T-helper 2 cell treated with Interferon-gamma antibody and Interleukin-4, amounts not matched to agents 5 μg/mL and 100 μg/mL, for 36 hours (primary cell): ENCODE data around the gene PDZRN3.

Experiments used
- DNase-seq: peaks from one replicate; pipeline ENCODE4 v3.0.0; 2021; ENCODE audit warnings: low spot score
- H3K27ac Mint-ChIP-seq: one replicate; pipeline ENCODE4 v1.8.0; 2021; ENCODE audit warnings: mild to moderate bottlenecking, mixed read lengths
- H3K27me3 Mint-ChIP-seq: one replicate; pipeline ENCODE4 v1.8.0; 2021; ENCODE audit warnings: low read depth, mixed read lengths
- H3K36me3 Mint-ChIP-seq: one replicate; pipeline ENCODE4 v1.8.0; 2021; ENCODE audit warnings: low read depth, mixed read lengths
- H3K4me1 Mint-ChIP-seq: one replicate; pipeline ENCODE4 v1.8.0; 2021; ENCODE audit warnings: low read depth, mixed read lengths
- H3K4me3 Mint-ChIP-seq: one replicate; pipeline ENCODE4 v1.8.0; 2022; ENCODE audit warnings: mild to moderate bottlenecking, moderate library complexity, mixed read lengths
- H3K9me3 Mint-ChIP-seq: one replicate; pipeline ENCODE4 v1.8.0; 2021; ENCODE audit warnings: mixed read lengths

PDZRN3 gene

DNA sequence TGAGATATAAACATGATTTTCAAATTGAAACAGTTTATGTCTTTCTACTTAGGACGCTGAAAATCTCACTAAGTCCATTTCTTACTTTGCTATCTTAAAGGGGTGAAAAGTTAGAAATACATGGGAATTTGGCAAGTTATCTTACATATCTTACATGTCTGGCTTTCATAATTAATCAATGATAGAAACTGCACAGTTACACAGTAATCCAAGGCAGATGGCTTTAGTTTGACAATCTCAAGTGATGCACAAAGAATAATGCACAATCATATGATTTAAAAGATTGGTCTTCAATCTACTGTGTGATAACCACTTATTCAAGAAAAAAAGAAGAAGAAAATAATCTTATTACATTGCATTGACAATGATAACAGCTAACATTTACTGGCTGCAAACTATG, 14.2 kb downstream of the PDZRN3 start:
- H3K4me1 Mint-ChIP-seq: no peaks in the 10 kb centered on the region
- H3K4me3 Mint-ChIP-seq: no peak overlapping the region
- H3K27ac Mint-ChIP-seq: no peak overlapping the region
- H3K36me3 Mint-ChIP-seq: no peaks in the 10 kb centered on the region
- no peak for DNase-seq
- H3K9me3 Mint-ChIP-seq: no peaks in the 10 kb centered on the region
- no peaks in the 10 kb centered on the region for H3K27me3 Mint-ChIP-seq

- no peaks in the 10 kb centered on the region for H3K4me1 Mint-ChIP-seq
- H3K4me3 Mint-ChIP-seq: no peak overlapping the region
- no peak overlapping the region for H3K27ac Mint-ChIP-seq
- H3K9me3 Mint-ChIP-seq: no peaks in the 10 kb centered on the region
- no peaks in the 10 kb centered on the region for H3K36me3 Mint-ChIP-seq
- no peak for DNase-seq
- H3K27me3 Mint-ChIP-seq: no peaks in the 10 kb centered on the region
Measured at GRCh38 chr3:73609655-73610054, 15.1 kb downstream of the PDZRN3 start.

GRCh38 chr3:73609315-73609641, 15.5 kb downstream of the PDZRN3 start:
- Mint-ChIP-seq H3K36me3 (no peaks in the 10 kb centered on the region), H3K4me3 (no peak overlapping the region), H3K27me3 (no peaks in the 10 kb centered on the region), H3K9me3 (no peaks in the 10 kb centered on the region), H3K27ac (no peak overlapping the region), H3K4me1 (no peaks in the 10 kb centered on the region)
- DNase-seq: no peak

GRCh38 chr3:73608456-73609314, 16.1 kb downstream of the PDZRN3 start:
- H3K27me3 Mint-ChIP-seq: no peaks in the 10 kb centered on the region

GRCh38 chr3:73605861-73606260, 18.9 kb downstream of the PDZRN3 start:
- Mint-ChIP-seq H3K27me3 (no peaks in the 10 kb centered on the region), H3K4me3 (no peak overlapping the region), H3K4me1 (no peaks in the 10 kb centered on the region), H3K9me3 (no peaks in the 10 kb centered on the region), H3K36me3 (no peaks in the 10 kb centered on the region), H3K27ac (no peak overlapping the region)
- no peak for DNase-seq

More at GRCh38 chr3:73608456-73609314, 16.1 kb downstream of the PDZRN3 start:
- Mint-ChIP-seq H3K9me3 (no peaks in the 10 kb centered on the region), H3K27ac (no peak overlapping the region), H3K4me3 (no peak overlapping the region), H3K36me3 (no peaks in the 10 kb centered on the region), H3K4me1 (no peaks in the 10 kb centered on the region)
- DNase-seq: no peak

- no peaks in the 10 kb centered on the region for H3K27me3 Mint-ChIP-seq
- H3K9me3 Mint-ChIP-seq: no peaks in the 10 kb centered on the region
- H3K36me3 Mint-ChIP-seq: no peaks in the 10 kb centered on the region
- H3K4me1 Mint-ChIP-seq: no peaks in the 10 kb centered on the region
- no peak for DNase-seq
- H3K27ac Mint-ChIP-seq: no peak overlapping the region
- H3K4me3 Mint-ChIP-seq: no peak overlapping the region
Measured at GRCh38 chr3:73605412-73605811, 19.3 kb downstream of the PDZRN3 start.

GRCh38 chr3:73604451-73604850, 20.3 kb downstream of the PDZRN3 start:
- no peaks in the 10 kb centered on the region for H3K36me3 Mint-ChIP-seq
- no peak overlapping the region for H3K4me3 Mint-ChIP-seq
- H3K4me1 Mint-ChIP-seq: no peaks in the 10 kb centered on the region
- H3K9me3 Mint-ChIP-seq: no peaks in the 10 kb centered on the region
- H3K27ac Mint-ChIP-seq: no peak overlapping the region
- DNase-seq: no peak
- H3K27me3 Mint-ChIP-seq: no peaks in the 10 kb centered on the region

DNA sequence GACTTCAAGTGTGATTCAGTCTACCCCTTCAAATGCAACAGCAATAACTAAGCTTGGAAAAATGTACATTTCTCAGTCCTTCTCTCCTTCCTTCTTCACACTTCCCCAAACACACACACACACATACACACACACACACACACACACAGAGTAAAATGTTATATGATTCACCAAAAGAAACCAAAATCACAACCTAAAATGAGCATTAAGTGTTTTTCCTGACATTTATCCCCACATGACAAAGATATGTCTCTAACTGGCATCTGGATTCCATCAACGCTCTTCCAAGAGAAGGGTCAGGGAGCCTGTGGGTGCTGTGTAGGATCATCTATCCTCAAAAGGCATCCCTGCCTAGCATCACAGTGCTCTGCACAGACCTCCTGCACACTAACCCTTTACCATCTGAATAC, 21.0 kb downstream of the PDZRN3 start:
- no peaks in the 10 kb centered on the region for H3K9me3 Mint-ChIP-seq
- no peak for DNase-seq
- no peaks in the 10 kb centered on the region for H3K36me3 Mint-ChIP-seq
- H3K4me3 Mint-ChIP-seq: no peak overlapping the region
- H3K27me3 Mint-ChIP-seq: no peaks in the 10 kb centered on the region
- no peak overlapping the region for H3K27ac Mint-ChIP-seq
- H3K4me1 Mint-ChIP-seq: no peaks in the 10 kb centered on the region

- H3K9me3 Mint-ChIP-seq: no peaks in the 10 kb centered on the region
- no peaks in the 10 kb centered on the region for H3K27me3 Mint-ChIP-seq
- no peak for DNase-seq
- H3K36me3 Mint-ChIP-seq: no peaks in the 10 kb centered on the region
- H3K4me3 Mint-ChIP-seq: no peak overlapping the region
- H3K4me1 Mint-ChIP-seq: no peaks in the 10 kb centered on the region
- H3K27ac Mint-ChIP-seq: no peak overlapping the region
Measured at GRCh38 chr3:73602170-73602569, 22.6 kb downstream of the PDZRN3 start.

GRCh38 chr3:73601481-73601880, 23.3 kb downstream of the PDZRN3 start:
- Mint-ChIP-seq H3K9me3 (no peaks in the 10 kb centered on the region), H3K27me3 (no peaks in the 10 kb centered on the region), H3K27ac (no peak overlapping the region), H3K36me3 (no peaks in the 10 kb centered on the region), H3K4me1 (no peaks in the 10 kb centered on the region), H3K4me3 (no peak overlapping the region)
- DNase-seq: no peak

GRCh38 chr3:73601011-73601410, 23.7 kb downstream of the PDZRN3 start:
- no peaks in the 10 kb centered on the region for H3K4me1 Mint-ChIP-seq
- H3K9me3 Mint-ChIP-seq: no peaks in the 10 kb centered on the region
- no peak overlapping the region for H3K4me3 Mint-ChIP-seq
- DNase-seq: no peak
- no peak overlapping the region for H3K27ac Mint-ChIP-seq
- no peaks in the 10 kb centered on the region for H3K27me3 Mint-ChIP-seq
- no peaks in the 10 kb centered on the region for H3K36me3 Mint-ChIP-seq

DNA sequence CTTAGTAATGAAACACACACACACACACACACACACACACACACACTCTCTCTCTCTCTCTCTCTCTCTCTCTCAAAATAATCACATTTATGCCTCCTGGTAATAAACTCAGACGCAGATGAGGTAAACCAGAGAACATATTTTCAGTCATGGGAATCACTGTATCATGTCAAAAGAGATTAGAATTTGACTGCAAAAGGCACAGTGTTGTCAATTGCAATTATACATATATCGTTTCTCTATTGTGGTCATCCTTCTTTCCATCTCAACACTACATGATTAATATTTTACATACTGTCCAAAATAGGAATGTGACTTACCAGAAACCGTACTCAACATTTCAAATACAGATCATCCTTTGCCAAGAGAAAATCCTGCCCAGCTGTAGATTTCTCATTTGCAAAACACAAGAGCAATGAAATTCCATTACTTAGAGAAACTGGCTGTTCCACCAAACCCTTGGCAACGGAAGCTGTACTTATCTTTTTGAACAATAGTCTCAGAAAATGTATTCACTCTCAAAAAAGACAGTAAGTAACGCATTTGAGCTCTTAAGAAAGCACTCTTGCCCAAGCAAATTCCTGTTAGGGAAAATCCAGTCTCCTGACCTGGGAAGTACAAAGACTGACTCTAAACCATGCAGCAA, 24.3 kb downstream of the PDZRN3 start:
- no peaks in the 10 kb centered on the region for H3K9me3 Mint-ChIP-seq
- no peak overlapping the region for H3K4me3 Mint-ChIP-seq
- no peak for DNase-seq
- no peaks in the 10 kb centered on the region for H3K27me3 Mint-ChIP-seq
- no peak overlapping the region for H3K27ac Mint-ChIP-seq
- H3K4me1 Mint-ChIP-seq: no peaks in the 10 kb centered on the region
- H3K36me3 Mint-ChIP-seq: no peaks in the 10 kb centered on the region

GRCh38 chr3:73599605-73600004, 25.1 kb downstream of the PDZRN3 start:
- no peak for DNase-seq
- Mint-ChIP-seq H3K4me1 (no peaks in the 10 kb centered on the region), H3K9me3 (no peaks in the 10 kb centered on the region), H3K36me3 (no peaks in the 10 kb centered on the region), H3K4me3 (no peak overlapping the region), H3K27me3 (no peaks in the 10 kb centered on the region), H3K27ac (no peak overlapping the region)

GRCh38 chr3:73597476-73597875, 27.3 kb downstream of the PDZRN3 start:
- Mint-ChIP-seq H3K4me3 (no peak overlapping the region), H3K27ac (no peak overlapping the region), H3K27me3 (no peaks in the 10 kb centered on the region), H3K36me3 (no peaks in the 10 kb centered on the region), H3K9me3 (no peaks in the 10 kb centered on the region), H3K4me1 (no peaks in the 10 kb centered on the region)
- no peak for DNase-seq
